DOHH2 (cell line): ENCODE measurements around the gene TUBD1.
"Not testable (repeated sequence)": the region's sequence is repeated elsewhere in the genome, so short reads cannot be mapped to it uniquely, and the experiment has no call there.

Source experiments
- H3F3A ChIP-seq: fragments of 200-600 bp; sonication (generic), shearing (Covaris generic); 2 replicates; pipeline ENCODE4 v1.6.0; 2016; ENCODE audit warnings: antibody characterized with exemption, mild to moderate bottlenecking; ENCODE audit not compliant: control insufficient read depth, insufficient read depth
- H3K27ac ChIP-seq: fragments of 200-600 bp; sonication (generic); 2 replicates; pipeline ENCODE4 v1.5.1; 2014; ENCODE audit warnings: low read depth, mild to moderate bottlenecking, low read length, moderate library complexity
- H3K27me3 ChIP-seq: fragments of 200-600 bp; sonication (generic); 2 replicates; pipeline ENCODE4 v1.6.1; 2014; ENCODE audit warnings: mild to moderate bottlenecking, low read length, mixed read lengths; ENCODE audit not compliant: control insufficient read depth
- H3K36me3 ChIP-seq: fragments of 200-600 bp; sonication (generic); 2 replicates; pipeline ENCODE4 v1.6.1; 2014; ENCODE audit warnings: mild to moderate bottlenecking, low read length, moderate library complexity, mixed read lengths; ENCODE audit not compliant: control insufficient read depth
- H3K4me1 ChIP-seq: fragments of 200-600 bp; sonication (generic); 2 replicates; pipeline ENCODE4 v1.6.1; 2014; ENCODE audit warnings: mild to moderate bottlenecking, low read length, mixed read lengths; ENCODE audit not compliant: control insufficient read depth
- H3K4me2 ChIP-seq: fragments of 200-600 bp; sonication (generic); 2 replicates; pipeline ENCODE4 v1.6.0; 2014; ENCODE audit warnings: mild to moderate bottlenecking, low read length, moderate library complexity
- H3K4me3 ChIP-seq: fragments of 200-600 bp; sonication (generic); 2 replicates; pipeline ENCODE4 v1.5.1; 2014; ENCODE audit warnings: mild to moderate bottlenecking, low read length, mixed read lengths
- H3K79me2 ChIP-seq: fragments of 200-600 bp; sonication (generic); 2 replicates; pipeline ENCODE4 v1.6.1; 2014; ENCODE audit warnings: mild to moderate bottlenecking, low read length, mixed read lengths; ENCODE audit not compliant: control insufficient read depth
- H3K9me2 ChIP-seq: fragments of 200-600 bp; sonication (generic); replicated peaks from 2 replicates; pipeline ENCODE4 v1.6.1; 2014; ENCODE audit warnings: mild to moderate bottlenecking, low read length, mixed read lengths; ENCODE audit not compliant: control insufficient read depth
- H3K9me3 ChIP-seq: fragments of 200-600 bp; sonication (generic); 2 replicates; pipeline ENCODE4 v1.6.1; 2014; ENCODE audit warnings: antibody characterized with exemption, low read length, mixed read lengths; ENCODE audit not compliant: control insufficient read depth, insufficient read depth
- H4K20me1 ChIP-seq: fragments of 200-600 bp; sonication (generic); 2 replicates; pipeline ENCODE4 v1.6.0; 2014; ENCODE audit warnings: low read depth, mild to moderate bottlenecking, antibody characterized with exemption, low read length, moderate library complexity; ENCODE audit not compliant: control insufficient read depth, insufficient read depth
- CTCF ChIP-seq: fragments of 200-600 bp; sonication (generic); IDR thresholded peaks from one replicate; pipeline ENCODE4 v1.5.1; 2014; ENCODE audit warnings: antibody characterized with exemption, mild to moderate bottlenecking, low read depth, low read length; ENCODE audit not compliant: poor library complexity, severe bottlenecking
- EZH2phosphoT487 ChIP-seq: fragments of 200-600 bp; sonication (generic); IDR thresholded peaks from 2 replicates; pipeline ENCODE4 v1.6.1; 2017; ENCODE audit warnings: borderline replicate concordance, mild to moderate bottlenecking, antibody characterized with exemption, low read length, moderate library complexity, mixed read lengths

TUBD1 gene

GRCh38 chr17:59829217-59830006, 63.3 kb downstream of the TUBD1 start:
- Histone ChIP-seq H3K9me3 (no peaks in the 10 kb centered on the region), H3K9me2 (no peaks in the 10 kb centered on the region), H3K79me2 (peaks cover 15% of the 10 kb centered on the region), H3K4me1 (peaks cover 87% of the 10 kb centered on the region), H3F3A (peaks cover 26% of the 10 kb centered on the region), H3K36me3 (no peaks in the 10 kb centered on the region), H3K27me3 (no peaks in the 10 kb centered on the region), H3K27ac (peak overlapping the region; percentile 78), H4K20me1 (no peaks in the 10 kb centered on the region), H3K4me2 (peak overlapping the region; percentile 83), H3K4me3 (peak overlapping the region; percentile 68)
- no peak for TF ChIP-seq EZH2phosphoT487
- no peak for TF ChIP-seq CTCF

GRCh38 chr17:59828819-59829216, 63.9 kb downstream of the TUBD1 start:
- H3K79me2 ChIP-seq: peaks cover 15% of the 10 kb centered on the region
- peak overlapping the region; percentile 83 for H3K4me2 ChIP-seq
- H3K36me3 ChIP-seq, H3K9me3 ChIP-seq, H3K27me3 ChIP-seq, H4K20me1 ChIP-seq, H3K9me2 ChIP-seq: not testable (repeated sequence)
- peaks cover 26% of the 10 kb centered on the region for H3F3A ChIP-seq
- H3K4me1 ChIP-seq: peaks cover 83% of the 10 kb centered on the region
- H3K4me3 ChIP-seq: peak overlapping the region; percentile 68
- peak overlapping the region; percentile 78 for H3K27ac ChIP-seq

- no peaks in the 10 kb centered on the region for H4K20me1 ChIP-seq
- no peaks in the 10 kb centered on the region for H3K27me3 ChIP-seq
- peak overlapping the region; percentile 68 for H3K4me3 ChIP-seq
- H3K9me3 ChIP-seq: no peaks in the 10 kb centered on the region
- TF ChIP-seq EZH2phosphoT487: no peak
- no peak for TF ChIP-seq CTCF
- peak overlapping the region; percentile 78 for H3K27ac ChIP-seq
- peak overlapping the region; percentile 83 for H3K4me2 ChIP-seq
- no peaks in the 10 kb centered on the region for H3K9me2 ChIP-seq
- no peaks in the 10 kb centered on the region for H3K36me3 ChIP-seq
- peaks cover 79% of the 10 kb centered on the region for H3K4me1 ChIP-seq
- peaks cover 23% of the 10 kb centered on the region for H3F3A ChIP-seq
- H3K79me2 ChIP-seq: peaks cover 15% of the 10 kb centered on the region
These were observed 64.3 kb downstream of the TUBD1 start for GRCh38 chr17:59828478-59828760.

GRCh38 chr17:59827721-59828477, 64.8 kb downstream of the TUBD1 start:
- H3K27me3 ChIP-seq: no peaks in the 10 kb centered on the region
- no peaks in the 10 kb centered on the region for H3K36me3 ChIP-seq
- H3K9me3 ChIP-seq: no peaks in the 10 kb centered on the region
- H3K4me2 ChIP-seq: peak overlapping the region; percentile 83
- H4K20me1 ChIP-seq: no peaks in the 10 kb centered on the region
- H3K27ac ChIP-seq: peak overlapping the region; percentile 78
- H3K9me2 ChIP-seq: no peaks in the 10 kb centered on the region
- H3K4me3 ChIP-seq: peak overlapping the region; percentile 68
- H3K79me2 ChIP-seq: peaks cover 15% of the 10 kb centered on the region
- peaks cover 74% of the 10 kb centered on the region for H3K4me1 ChIP-seq
- H3F3A ChIP-seq: peaks cover 18% of the 10 kb centered on the region
- TF ChIP-seq CTCF: no peak
- no peak for TF ChIP-seq EZH2phosphoT487
